IPS-18a (cell line): ENCODE measurements around the gene ZBTB18.
"Not testable (repeated sequence)": the region's sequence is repeated elsewhere in the genome, so short reads cannot be mapped to it uniquely, and the experiment has no call there.

Experiments
- H3K27ac ChIP-seq: one replicate; pipeline ENCODE4 v1.5.1; 2013; ENCODE audit warnings: low read length
- H3K27me3 ChIP-seq: one replicate; pipeline ENCODE4 v1.6.1; 2013; ENCODE audit warnings: mild to moderate bottlenecking, low read length; ENCODE audit not compliant: control insufficient read depth, insufficient read depth
- H3K36me3 ChIP-seq: one replicate; pipeline ENCODE4 v1.6.1; 2013; ENCODE audit warnings: low read depth, low read length; ENCODE audit not compliant: control insufficient read depth
- H3K4me1 ChIP-seq: one replicate; pipeline ENCODE4 v1.6.1; 2013; ENCODE audit warnings: low read depth, low read length; ENCODE audit not compliant: control insufficient read depth
- H3K4me3 ChIP-seq: one replicate; pipeline ENCODE4 v1.5.1; 2013; ENCODE audit warnings: low read length
- H3K9ac ChIP-seq: one replicate; pipeline ENCODE4 v1.6.1; 2013; ENCODE audit warnings: mild to moderate bottlenecking, low read length, moderate library complexity
- H3K9me3 ChIP-seq: one replicate; pipeline ENCODE4 v1.6.1; 2013; ENCODE audit warnings: low read depth, low read length; ENCODE audit not compliant: control insufficient read depth

The ZBTB18 gene

GRCh38 chr1:244050835-244051444 is at the start of gene ZBTB18:
ZBTB18 (plus strand) TSS chr1:244051283; CDS start chr1:244051432, 149 bp downstream.
- H3K9ac ChIP-seq, result no peak within 1 kb of the TSS
- peak within 1 kb of the TSS; percentile 77 for H3K4me3 ChIP-seq
- no peak within 1 kb of the TSS for H3K27ac ChIP-seq
- peaks cover 13% of the 10 kb centered on the region for H3K36me3 ChIP-seq
- peaks cover 26% of the 10 kb centered on the region for H3K27me3 ChIP-seq
- H3K4me1 ChIP-seq, result peaks cover 30% of the 10 kb centered on the region
- H3K9me3 ChIP-seq, result no peaks in the 10 kb centered on the region

DNA sequence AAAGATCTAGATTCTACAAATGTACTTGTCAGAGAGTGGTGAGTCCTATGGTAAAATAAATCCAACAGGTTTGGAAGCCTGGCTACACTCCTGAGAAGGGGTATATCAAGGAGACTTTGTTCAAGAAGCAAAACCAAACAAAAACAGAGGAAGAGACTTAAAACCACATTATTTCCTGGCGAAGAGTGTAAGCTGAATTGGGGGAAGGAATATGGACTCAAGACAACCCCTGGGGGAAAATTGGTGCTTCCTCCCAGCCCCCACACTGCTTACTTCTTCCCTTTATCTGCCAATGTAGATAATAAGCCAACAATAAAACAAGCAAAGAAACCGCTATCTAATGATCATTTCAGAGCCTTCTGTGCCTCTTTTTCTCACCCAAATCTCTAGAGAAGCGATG is 48.4 kb upstream of the ZBTB18 start:
- no peak overlapping the region for H3K4me3 ChIP-seq
- no peaks in the 10 kb centered on the region for H3K4me1 ChIP-seq
- H3K36me3 ChIP-seq, result no peaks in the 10 kb centered on the region
- no peak overlapping the region for H3K27ac ChIP-seq
- no peak overlapping the region for H3K9ac ChIP-seq
- no peaks in the 10 kb centered on the region for H3K27me3 ChIP-seq
- H3K9me3 ChIP-seq, result no peaks in the 10 kb centered on the region

DNA sequence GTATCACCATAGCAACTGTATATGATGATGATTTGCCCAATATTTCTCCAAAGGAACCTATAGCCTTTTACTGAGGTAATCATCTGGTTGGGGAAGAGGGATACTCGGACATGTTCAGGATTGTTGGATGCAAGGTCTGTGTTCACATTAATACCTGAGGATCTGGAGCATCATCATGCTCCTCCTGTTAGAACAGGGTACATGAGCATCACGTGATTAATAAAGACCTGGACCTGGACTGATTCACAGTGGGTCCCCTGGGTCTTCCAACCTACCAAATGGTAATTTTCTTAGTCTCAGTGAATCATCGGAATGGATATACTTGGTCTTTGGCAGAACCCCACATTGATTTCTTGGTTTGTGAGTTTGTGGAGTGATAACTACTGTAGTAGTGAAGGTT is 45.6 kb upstream of the ZBTB18 start:
- Histone ChIP-seq H3K9me3 (no peaks in the 10 kb centered on the region), H3K4me1 (no peaks in the 10 kb centered on the region), H3K9ac (no peak overlapping the region), H3K27ac (no peak overlapping the region), H3K36me3 (no peaks in the 10 kb centered on the region), H3K4me3 (no peak overlapping the region), H3K27me3 (no peaks in the 10 kb centered on the region)

DNA sequence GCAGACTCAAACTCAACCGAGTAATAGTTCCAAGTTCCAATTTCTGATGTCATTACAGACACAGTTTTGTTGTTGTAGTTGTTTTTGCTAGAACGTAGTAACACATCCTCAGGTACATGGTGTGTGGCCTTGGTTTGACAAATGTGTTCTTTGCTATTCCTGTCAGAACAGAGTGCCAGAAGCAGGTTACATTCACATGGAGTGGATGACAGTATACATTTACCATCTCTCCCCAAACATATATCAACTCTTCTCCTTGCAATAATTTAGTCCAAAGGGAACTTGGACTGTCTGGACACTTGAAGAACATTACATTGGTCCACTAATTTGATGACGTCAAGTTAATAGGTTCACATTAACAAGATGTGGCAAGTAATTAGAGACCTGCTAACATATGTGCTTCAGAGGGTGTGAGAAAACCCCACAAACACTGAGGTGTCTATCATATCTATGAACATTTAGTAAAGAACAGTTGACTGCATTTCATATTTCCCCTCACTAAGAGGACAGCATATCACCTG is 44.6 kb upstream of the ZBTB18 start:
- Histone ChIP-seq H3K27me3 (no peaks in the 10 kb centered on the region), H3K9me3 (no peaks in the 10 kb centered on the region), H3K4me3 (no peak overlapping the region), H3K27ac (no peak overlapping the region), H3K36me3 (no peaks in the 10 kb centered on the region), H3K9ac (no peak overlapping the region), H3K4me1 (peaks cover 8% of the 10 kb centered on the region)

DNA sequence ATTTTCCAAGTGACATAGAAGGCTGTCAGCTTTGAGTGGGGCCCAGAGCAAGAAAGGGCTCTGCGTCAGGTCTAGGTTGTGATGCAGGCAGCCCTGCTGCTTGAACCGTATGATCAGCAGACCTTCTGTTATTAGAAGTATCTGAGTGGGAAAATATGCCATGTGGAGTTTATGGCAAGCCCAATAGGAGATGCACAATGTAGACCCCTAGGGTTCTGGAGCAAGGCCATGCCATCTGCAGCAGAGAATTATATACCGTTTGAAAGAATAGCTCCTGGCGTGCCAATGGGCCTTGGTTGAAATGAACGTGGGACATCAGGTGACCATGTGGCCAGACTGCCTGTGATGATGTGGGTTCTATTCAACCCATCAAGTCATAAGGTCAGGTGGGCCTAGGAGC is 44.1 kb upstream of the ZBTB18 start:
- Histone ChIP-seq H3K27ac (no peak overlapping the region), H3K9me3 (no peaks in the 10 kb centered on the region), H3K27me3 (no peaks in the 10 kb centered on the region), H3K4me3 (no peak overlapping the region), H3K9ac (no peak overlapping the region), H3K36me3 (no peaks in the 10 kb centered on the region), H3K4me1 (peaks cover 13% of the 10 kb centered on the region)

DNA sequence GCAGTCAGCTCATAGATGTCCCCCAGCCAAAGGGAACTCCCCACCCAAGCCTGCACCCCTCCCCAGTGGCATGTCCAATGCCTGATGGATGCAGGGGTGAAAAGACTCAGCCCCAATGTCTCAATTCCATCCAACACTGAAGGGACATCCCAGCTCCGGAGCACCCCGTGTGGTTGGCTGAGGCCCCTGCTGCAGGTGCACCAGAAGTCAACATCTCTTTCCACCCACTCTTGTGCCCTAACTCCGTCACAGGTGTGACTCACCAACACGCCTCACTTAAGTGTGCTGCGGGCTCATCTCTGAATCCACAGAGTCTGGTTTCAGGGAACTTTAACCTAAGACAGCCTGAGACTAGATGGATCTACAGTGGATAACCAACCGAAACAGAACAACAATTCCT is 40.9 kb upstream of the ZBTB18 start:
- no peak overlapping the region for H3K27ac ChIP-seq
- H3K9me3 ChIP-seq, result no peaks in the 10 kb centered on the region
- H3K9ac ChIP-seq, result no peak overlapping the region
- H3K27me3 ChIP-seq, result no peaks in the 10 kb centered on the region
- H3K36me3 ChIP-seq, result no peaks in the 10 kb centered on the region
- peaks cover 21% of the 10 kb centered on the region for H3K4me1 ChIP-seq
- H3K4me3 ChIP-seq, result no peak overlapping the region

GRCh38 chr1:244010703-244011123 is 40.4 kb upstream of the ZBTB18 start:
- Histone ChIP-seq H3K27ac (no peak overlapping the region), H3K9ac (no peak overlapping the region), H3K27me3 (no peaks in the 10 kb centered on the region), H3K4me3 (no peak overlapping the region), H3K9me3 (no peaks in the 10 kb centered on the region), H3K4me1 (peaks cover 21% of the 10 kb centered on the region), H3K36me3 (no peaks in the 10 kb centered on the region)

DNA sequence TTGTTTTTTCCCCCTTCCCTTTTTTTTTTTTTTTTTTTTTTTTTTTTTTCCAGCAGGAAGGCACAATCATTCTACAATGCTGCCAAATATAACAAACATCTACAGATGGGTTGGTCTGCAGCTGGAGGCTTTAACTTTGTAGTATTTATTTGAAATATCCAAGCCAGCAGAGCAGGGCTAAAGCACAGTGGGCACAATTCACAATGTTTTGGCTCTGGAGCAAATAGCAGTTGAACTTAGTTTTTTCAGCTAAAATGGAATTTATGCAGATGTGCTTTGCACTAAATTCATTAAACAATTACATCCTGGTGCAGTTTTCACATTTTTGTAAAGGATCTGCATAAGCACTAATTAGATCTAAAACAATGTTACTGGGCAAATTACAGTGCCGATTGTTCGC is 39.8 kb upstream of the ZBTB18 start:
- Histone ChIP-seq H3K9me3 (no peaks in the 10 kb centered on the region), H3K36me3 (no peaks in the 10 kb centered on the region), H3K27me3 (no peaks in the 10 kb centered on the region), H3K27ac (no peak overlapping the region), H3K4me1 (peaks cover 21% of the 10 kb centered on the region), H3K9ac (peak overlapping the region; percentile 15), H3K4me3 (no peak overlapping the region)

DNA sequence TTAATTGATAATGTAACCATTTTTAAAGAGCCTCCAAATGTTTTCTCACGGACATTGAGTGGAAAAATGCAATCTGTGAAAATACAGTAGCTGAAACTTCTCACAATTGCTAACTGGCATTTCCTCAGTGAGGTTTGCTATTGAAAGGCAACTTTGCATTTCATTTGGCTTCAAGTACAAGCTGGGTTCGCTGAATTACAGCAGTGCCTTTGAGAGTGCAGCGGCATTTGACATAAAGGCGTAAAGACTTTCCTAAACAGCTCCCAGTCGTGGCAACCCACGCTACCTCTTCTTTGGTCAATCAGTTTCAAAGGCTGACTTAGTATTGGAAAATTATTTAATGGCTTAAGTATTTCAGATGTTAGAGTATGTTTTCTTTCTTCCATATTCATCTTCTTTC is 39.3 kb upstream of the ZBTB18 start:
- Histone ChIP-seq H3K27ac (no peak overlapping the region), H3K4me3 (peak overlapping the region; percentile 19), H3K9me3 (no peaks in the 10 kb centered on the region), H3K4me1 (peaks cover 21% of the 10 kb centered on the region), H3K27me3 (no peaks in the 10 kb centered on the region), H3K9ac (no peak overlapping the region), H3K36me3 (no peaks in the 10 kb centered on the region)

- no peaks in the 10 kb centered on the region for H3K36me3 ChIP-seq
- H3K9ac ChIP-seq, result no peak overlapping the region
- H3K4me3 ChIP-seq, result peak overlapping the region; percentile 19
- no peak overlapping the region for H3K27ac ChIP-seq
- peaks cover 21% of the 10 kb centered on the region for H3K4me1 ChIP-seq
- no peaks in the 10 kb centered on the region for H3K27me3 ChIP-seq
- H3K9me3 ChIP-seq, result no peaks in the 10 kb centered on the region
These were observed 38.9 kb upstream of the ZBTB18 start for GRCh38 chr1:244012202-244012601.

DNA sequence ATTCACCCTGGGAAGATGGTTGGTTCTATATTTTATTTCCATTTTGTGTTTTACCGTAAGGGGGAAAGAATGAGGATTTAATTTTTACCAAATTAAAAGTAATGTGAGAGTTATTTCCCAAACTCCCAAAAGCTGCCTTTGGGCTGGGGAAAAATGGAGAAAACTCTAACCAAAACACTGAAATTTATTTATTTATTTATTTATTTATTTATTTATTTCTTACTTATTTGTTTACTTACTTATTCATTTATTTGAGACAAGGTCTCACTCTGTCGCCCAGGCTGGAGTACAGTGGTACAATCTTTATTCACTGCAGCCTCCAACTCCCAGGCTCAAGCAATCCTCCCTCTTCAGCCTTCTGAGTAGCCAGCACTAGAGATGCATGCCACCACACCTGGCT is 38.0 kb upstream of the ZBTB18 start:
- no peak overlapping the region for H3K27ac ChIP-seq
- peaks cover 21% of the 10 kb centered on the region for H3K4me1 ChIP-seq
- H3K4me3 ChIP-seq, result no peak overlapping the region
- no peaks in the 10 kb centered on the region for H3K36me3 ChIP-seq
- H3K9me3 ChIP-seq, result no peaks in the 10 kb centered on the region
- H3K27me3 ChIP-seq, result no peaks in the 10 kb centered on the region
- H3K9ac ChIP-seq, result no peak overlapping the region

DNA sequence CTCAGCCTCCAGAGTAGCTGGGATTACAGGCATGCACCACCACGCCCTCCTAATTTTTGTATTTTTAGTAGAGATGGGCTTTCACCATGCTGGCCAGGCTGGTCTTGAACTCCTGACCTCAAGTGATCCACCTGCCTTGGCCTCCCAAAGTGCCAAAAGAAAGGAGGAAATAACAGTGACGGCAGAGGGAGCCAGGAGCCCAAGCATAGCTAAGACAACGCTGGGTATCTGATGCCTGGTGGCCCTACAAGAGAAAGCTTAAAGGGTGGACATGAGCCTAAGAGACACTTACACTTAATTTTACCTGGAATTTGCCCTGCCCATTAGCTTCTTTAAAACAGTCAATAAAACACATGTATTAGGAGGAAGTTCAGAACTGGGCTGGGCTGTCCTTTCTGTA is 36.2 kb upstream of the ZBTB18 start:
- H3K9me3 ChIP-seq, H3K27ac ChIP-seq, H3K9ac ChIP-seq, H3K36me3 ChIP-seq, H3K4me3 ChIP-seq, H3K27me3 ChIP-seq: not testable (repeated sequence)
- peaks cover 21% of the 10 kb centered on the region for H3K4me1 ChIP-seq
